GM12872 (cell line): ENCODE results near the gene FOXL3.

Experiments used
- CTCF ChIP-seq: IDR thresholded peaks from 3 replicates; pipeline ENCODE4 v1.5.1; 2011; ENCODE audit warnings: low read depth, mild to moderate bottlenecking, low read length, moderate library complexity; ENCODE audit not compliant: insufficient read depth

Gene FOXL3

GRCh38 chr7:268991-269390, 21.0 kb upstream of the FOXL3 start:
- TF ChIP-seq CTCF = no peak

GRCh38 chr7:269721-270120, 20.2 kb upstream of the FOXL3 start:
- TF ChIP-seq CTCF = no peak

GRCh38 chr7:270351-270983, 19.5 kb upstream of the FOXL3 start:
- TF ChIP-seq CTCF = no peak

- TF ChIP-seq CTCF = no peak
Observed at GRCh38 chr7:271266-272107, 18.5 kb upstream of the FOXL3 start.

- TF ChIP-seq CTCF = no peak
Observed at GRCh38 chr7:272108-272615, 17.8 kb upstream of the FOXL3 start.

GRCh38 chr7:272631-273030, 17.3 kb upstream of the FOXL3 start:
- no peak for TF ChIP-seq CTCF

- no peak for TF ChIP-seq CTCF
Observed at GRCh38 chr7:273327-273726, 16.6 kb upstream of the FOXL3 start.
